Activated T-helper 1 cell treated with anti-CD3 and anti-CD28 coated beads, Interleukin-12 subunit alpha, Interleukin-12 subunit beta, Interleukin-2, Interleukin-4 antibody, amounts not matched to agents 30 ng/mL and 10 ng/mL and 1 ng/mL, durations not matched to agents 14 hours and 24 hours and 36 hours (primary cell): ENCODE results near the gene LSM3. TPM values are rescaled to one million over a fixed set of nuclear protein-coding genes. Genes with fewer than 3 reads are reported as not detected.

Experiments used
- DNase-seq: peaks from one replicate; pipeline ENCODE4 v3.0.0; 2021; ENCODE audit warnings: low spot score
- H3K27ac Mint-ChIP-seq: one replicate; pipeline ENCODE4 v1.8.0; 2021; ENCODE audit warnings: mild to moderate bottlenecking, mixed read lengths
- H3K27me3 Mint-ChIP-seq: one replicate; pipeline ENCODE4 v1.8.0; 2022; ENCODE audit warnings: mild to moderate bottlenecking, moderate library complexity, mixed read lengths; ENCODE audit not compliant: insufficient read depth
- H3K36me3 Mint-ChIP-seq: one replicate; pipeline ENCODE4 v1.8.0; 2021; ENCODE audit warnings: low read depth, mixed read lengths
- H3K4me1 Mint-ChIP-seq: one replicate; pipeline ENCODE4 v1.8.0; 2021; ENCODE audit warnings: low read depth, mixed read lengths
- H3K4me3 Mint-ChIP-seq: one replicate; pipeline ENCODE4 v1.8.0; 2021; ENCODE audit warnings: mild to moderate bottlenecking, moderate library complexity, mixed read lengths
- H3K9me3 Mint-ChIP-seq: one replicate; pipeline ENCODE4 v1.8.0; 2021; ENCODE audit warnings: mixed read lengths
- intact Hi-C: fragments of 100-400 bp; cut with micrococcal nuclease; formaldehyde crosslinking; loops from one replicate; pipeline ENCODE4 v1.15.1; 2024
- total RNA-seq: library from RNA; stranded (reverse); gene quantifications from 2 replicates; pipeline ENCODE4 v1.2.3, GENCODE V29; 2022

The LSM3 gene
- total RNA-seq, 1 donor from 2014 or later, result 15.6 TPM

- Mint-ChIP-seq H3K36me3 (peaks cover 28% of the 10 kb centered on the region), H3K9me3 (no peaks in the 10 kb centered on the region), H3K4me1 (peaks cover 55% of the 10 kb centered on the region), H3K27me3 (no peaks in the 10 kb centered on the region), H3K4me3 (peak overlapping the region; percentile 15), H3K27ac (peak overlapping the region; percentile 40)
- intact Hi-C loops, result loop anchor here (5.0 to 10.0 kb wide), 3 partner anchors 751 to 1618 kb away; partner anchors contain the start of genes BTD, HACL1, MKRN2 and NUP210
- peak; percentile 76 for DNase-seq
Measured at GRCh38 chr3:14175383-14176037, 3.1 kb upstream of the LSM3 start.

GRCh38 chr3:14177580-14178246 lies 904 bp upstream of the LSM3 start:
- no peak for DNase-seq
- peaks cover 63% of the 10 kb centered on the region for H3K4me1 Mint-ChIP-seq

GRCh38 chr3:14179114-14179465 lies 473 bp downstream of the LSM3 start:
- DNase-seq, result no peak
- H3K9me3 Mint-ChIP-seq, result no peaks in the 10 kb centered on the region
- H3K4me3 Mint-ChIP-seq, result peak overlapping the region; percentile 94
- peaks cover 25% of the 10 kb centered on the region for H3K36me3 Mint-ChIP-seq
- peak overlapping the region; percentile 99 for H3K27ac Mint-ChIP-seq
- intact Hi-C loops, result loop anchor here (2.0 to 10.0 kb wide), 6 partner anchors 96 to 1622 kb away; partner anchors contain the start of genes BTD, CAPN7, HACL1 and MKRN2
- peaks cover 71% of the 10 kb centered on the region for H3K4me1 Mint-ChIP-seq
- no peaks in the 10 kb centered on the region for H3K27me3 Mint-ChIP-seq

More at GRCh38 chr3:14177580-14178246, 904 bp upstream of the LSM3 start:
- Mint-ChIP-seq H3K27ac (peak overlapping the region; percentile 99), H3K4me3 (peak overlapping the region; percentile 94), H3K9me3 (no peaks in the 10 kb centered on the region), H3K27me3 (no peaks in the 10 kb centered on the region), H3K36me3 (peaks cover 20% of the 10 kb centered on the region)
- intact Hi-C loops, result loop anchor here (1.0 to 10.0 kb wide), 16 partner anchors 33 to 1620 kb away; partner anchors contain the start of genes BTD, CAPN7, CCDC174 and CHCHD4

DNA sequence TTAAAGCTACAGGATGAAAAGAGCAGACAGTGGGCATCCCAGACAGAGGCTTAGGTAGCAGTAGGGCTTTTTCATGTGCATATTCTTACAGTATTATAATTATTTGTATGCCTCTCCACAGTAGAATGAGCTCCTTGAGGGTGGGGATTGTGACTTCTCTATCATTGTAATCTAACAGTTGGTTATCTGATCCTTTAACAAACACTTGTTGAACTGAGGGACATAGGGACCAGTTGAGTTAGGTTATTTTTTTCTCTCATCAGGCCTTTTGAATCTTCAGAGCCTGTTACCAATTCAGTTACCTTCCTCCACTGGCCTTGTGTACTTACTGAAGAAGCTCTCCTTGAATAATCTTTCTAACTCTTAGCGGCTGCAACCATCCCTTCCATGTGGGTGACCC lies 1.2 kb downstream of the LSM3 start:
- Mint-ChIP-seq H3K36me3 (peaks cover 26% of the 10 kb centered on the region), H3K27ac (peak overlapping the region; percentile 99), H3K4me3 (peak overlapping the region; percentile 94), H3K9me3 (no peaks in the 10 kb centered on the region), H3K27me3 (no peaks in the 10 kb centered on the region), H3K4me1 (peaks cover 70% of the 10 kb centered on the region)
- intact Hi-C loops, result loop anchor here (2.0 to 10.0 kb wide), 6 partner anchors 97 to 1622 kb away; partner anchors contain the start of genes BTD, CAPN7, HACL1 and MKRN2
- no peak for DNase-seq

DNA sequence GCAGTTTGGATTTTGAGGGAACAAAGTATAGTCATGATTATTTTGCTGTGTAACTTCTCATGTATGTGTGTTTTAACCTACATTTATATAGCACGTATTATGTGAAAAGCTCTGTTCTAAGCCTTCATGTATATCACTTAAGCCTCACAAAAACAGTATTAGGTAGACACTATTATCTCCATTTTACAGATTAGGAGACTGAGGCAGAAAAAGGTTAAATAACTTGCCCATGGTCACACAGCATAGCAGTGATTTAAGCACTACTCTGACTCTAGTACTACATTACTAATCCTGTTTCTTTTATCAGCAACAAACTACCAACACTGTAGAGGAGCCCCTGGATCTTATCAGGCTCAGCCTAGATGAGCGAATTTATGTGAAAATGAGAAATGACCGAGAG lies 2.6 kb downstream of the LSM3 start:
- H3K4me3 Mint-ChIP-seq, result no peak overlapping the region
- no peak overlapping the region for H3K27ac Mint-ChIP-seq
- no peaks in the 10 kb centered on the region for H3K9me3 Mint-ChIP-seq
- no peaks in the 10 kb centered on the region for H3K27me3 Mint-ChIP-seq
- DNase-seq, result no peak
- peaks cover 27% of the 10 kb centered on the region for H3K36me3 Mint-ChIP-seq
- intact Hi-C loops, result no loop called here
- H3K4me1 Mint-ChIP-seq, result peaks cover 55% of the 10 kb centered on the region

DNA sequence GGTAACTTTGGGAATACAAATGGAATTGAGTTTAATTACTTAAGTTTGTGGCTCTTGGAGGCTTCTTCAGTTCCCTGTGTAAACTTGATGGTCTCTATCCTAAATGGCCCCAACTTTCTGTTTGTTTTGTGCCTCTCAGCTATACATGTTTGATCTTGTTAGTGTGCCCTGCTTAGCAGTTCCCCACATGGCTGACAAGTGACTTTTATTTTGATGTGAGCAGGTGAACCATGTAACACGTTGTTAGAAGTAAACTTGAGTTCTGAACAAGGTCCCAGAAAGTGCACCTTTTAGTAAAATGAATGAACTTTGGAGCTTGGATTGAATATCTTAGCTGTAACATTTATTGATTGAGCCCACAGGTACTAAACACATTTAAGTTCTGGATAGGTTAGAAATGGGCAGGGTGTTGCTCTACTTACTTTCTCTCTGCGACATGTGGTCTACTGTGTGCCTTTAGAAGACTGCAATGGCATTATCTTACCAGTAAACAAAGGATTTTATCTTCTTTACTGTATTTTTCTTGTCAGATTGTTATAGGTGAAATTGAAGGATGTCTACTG lies 4.5 kb downstream of the LSM3 start:
- intact Hi-C loops, result no loop called here
- Mint-ChIP-seq H3K4me3 (no peak overlapping the region), H3K36me3 (peaks cover 34% of the 10 kb centered on the region), H3K27ac (no peak overlapping the region), H3K9me3 (no peaks in the 10 kb centered on the region), H3K4me1 (peaks cover 45% of the 10 kb centered on the region), H3K27me3 (no peaks in the 10 kb centered on the region)
- DNase-seq, result no peak

- H3K27me3 Mint-ChIP-seq, result no peaks in the 10 kb centered on the region
- H3K4me1 Mint-ChIP-seq, result peaks cover 38% of the 10 kb centered on the region
- H3K27ac Mint-ChIP-seq, result no peak overlapping the region
- intact Hi-C loops, result no loop called here
- H3K36me3 Mint-ChIP-seq, result peaks cover 53% of the 10 kb centered on the region
- H3K4me3 Mint-ChIP-seq, result no peak overlapping the region
- no peak for DNase-seq
- H3K9me3 Mint-ChIP-seq, result no peaks in the 10 kb centered on the region
Measured at GRCh38 chr3:14186854-14187458, 8.3 kb downstream of the LSM3 start.

GRCh38 chr3:14188041-14188754 lies 9.6 kb downstream of the LSM3 start:
- Mint-ChIP-seq H3K9me3 (no peaks in the 10 kb centered on the region), H3K4me3 (no peak overlapping the region), H3K27me3 (no peaks in the 10 kb centered on the region), H3K27ac (no peak overlapping the region), H3K4me1 (peaks cover 26% of the 10 kb centered on the region), H3K36me3 (peaks cover 46% of the 10 kb centered on the region)
- intact Hi-C loops, result no loop called here
- DNase-seq, result no peak

DNA sequence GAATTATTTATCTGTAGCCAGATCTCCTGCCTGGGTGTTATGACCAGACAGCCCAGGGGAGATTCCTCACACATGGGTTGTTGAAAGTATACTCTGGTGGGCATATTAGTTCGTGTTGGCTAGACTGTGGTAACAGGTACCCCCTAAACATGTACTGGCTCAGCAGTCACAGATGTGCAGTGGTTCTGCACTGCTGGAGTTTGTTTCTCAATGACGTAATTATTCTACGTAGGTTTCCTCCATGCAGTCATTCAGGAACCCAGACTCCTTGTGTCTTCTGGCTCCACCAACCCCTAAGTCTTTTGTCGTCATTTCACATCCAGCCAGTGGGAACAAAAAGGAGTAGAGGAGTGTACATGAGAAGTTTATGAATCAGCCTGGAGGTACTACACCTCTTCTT lies 16.2 kb downstream of the LSM3 start:
- intact Hi-C loops, result no loop called here
- no peaks in the 10 kb centered on the region for H3K9me3 Mint-ChIP-seq
- no peaks in the 10 kb centered on the region for H3K4me1 Mint-ChIP-seq
- DNase-seq, result no peak
- no peak overlapping the region for H3K27ac Mint-ChIP-seq
- no peaks in the 10 kb centered on the region for H3K27me3 Mint-ChIP-seq
- peaks cover 25% of the 10 kb centered on the region for H3K36me3 Mint-ChIP-seq
- no peak overlapping the region for H3K4me3 Mint-ChIP-seq

- H3K4me1 Mint-ChIP-seq, result peaks cover 4% of the 10 kb centered on the region
- H3K9me3 Mint-ChIP-seq, result no peaks in the 10 kb centered on the region
- H3K27ac Mint-ChIP-seq, result no peak overlapping the region
- intact Hi-C loops, result no loop called here
- peaks cover 14% of the 10 kb centered on the region for H3K36me3 Mint-ChIP-seq
- no peak for DNase-seq
- H3K27me3 Mint-ChIP-seq, result no peaks in the 10 kb centered on the region
- H3K4me3 Mint-ChIP-seq, result no peak overlapping the region
Measured at GRCh38 chr3:14199641-14200040, 21.0 kb downstream of the LSM3 start.

DNA sequence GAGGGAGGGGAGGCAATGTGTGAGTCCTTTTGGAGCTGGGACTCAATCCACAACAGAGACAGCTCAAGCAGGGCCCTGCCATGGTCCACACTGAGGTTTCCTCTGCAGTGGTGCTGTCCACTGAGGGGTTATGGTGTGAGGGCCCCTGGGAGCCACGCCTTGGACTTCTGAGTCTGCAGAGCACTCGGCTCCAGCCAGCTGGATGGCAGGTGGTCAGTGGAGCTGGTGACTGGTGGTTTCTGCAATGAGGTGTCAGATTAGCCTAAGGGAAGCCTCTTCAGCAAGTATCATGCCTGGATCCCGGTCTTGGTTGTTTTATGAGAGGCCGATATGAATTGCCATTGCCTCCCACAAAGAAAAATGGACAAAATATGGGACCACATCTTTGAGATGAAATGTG lies 21.7 kb downstream of the LSM3 start:
- Mint-ChIP-seq H3K4me1 (peaks cover 4% of the 10 kb centered on the region), H3K27ac (no peak overlapping the region), H3K36me3 (peaks cover 14% of the 10 kb centered on the region), H3K9me3 (no peaks in the 10 kb centered on the region), H3K27me3 (no peaks in the 10 kb centered on the region), H3K4me3 (no peak overlapping the region)
- intact Hi-C loops, result no loop called here
- DNase-seq, result no peak

DNA sequence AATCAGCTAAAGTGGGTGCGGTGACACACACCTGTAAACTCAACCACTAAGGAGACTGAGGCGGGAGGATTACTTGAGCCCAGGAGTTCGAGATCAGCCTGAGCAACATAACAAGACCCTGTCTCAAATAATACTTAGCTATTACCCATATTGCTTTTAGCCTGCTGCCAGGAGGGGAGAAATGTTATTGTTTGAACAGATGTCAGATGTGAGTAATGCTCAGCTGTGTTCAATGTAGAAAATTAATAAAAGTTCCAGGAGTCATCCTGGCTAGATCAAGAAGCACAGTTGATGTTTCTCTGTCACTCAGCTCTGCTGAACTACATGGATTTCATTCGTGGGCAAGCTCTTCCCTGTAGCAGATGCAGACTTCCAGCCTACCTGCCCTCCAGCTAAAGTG lies 22.2 kb downstream of the LSM3 start:
- intact Hi-C loops, result no loop called here
- Mint-ChIP-seq H3K27ac (peak overlapping the region; percentile 34), H3K4me1 (peaks cover 4% of the 10 kb centered on the region), H3K4me3 (no peak overlapping the region), H3K36me3 (peaks cover 14% of the 10 kb centered on the region), H3K9me3 (no peaks in the 10 kb centered on the region), H3K27me3 (no peaks in the 10 kb centered on the region)
- no peak for DNase-seq
